ENCODE data around the gene FGD3.

The FGD3 gene

DNA sequence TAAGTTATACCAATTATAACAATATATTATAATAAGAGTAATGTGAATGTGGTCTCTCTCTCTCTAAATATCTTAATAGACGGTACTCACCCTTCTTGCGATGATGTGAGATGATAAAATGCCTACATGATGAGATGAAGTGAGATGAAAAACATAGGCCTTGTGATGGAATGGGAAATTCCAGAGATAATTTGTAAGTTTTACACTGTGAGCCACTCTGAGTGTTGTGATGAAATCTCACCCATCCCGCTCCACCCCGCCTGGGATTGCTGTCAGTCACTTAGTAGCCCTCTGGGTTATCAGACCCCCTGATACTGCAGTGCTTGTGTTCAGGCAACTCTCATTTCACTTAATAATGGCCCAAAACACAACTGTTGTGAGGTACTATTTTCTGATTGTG is 121.6 kb downstream of the FGD3 start:
- H3K27me3 ChIP-seq (ENCODE audit: control insufficient read depth, insufficient read depth, low read length), result no peaks in the 10 kb centered on the region
- H3K4me3 ChIP-seq (ENCODE audit: low read depth, low read length), result no peak overlapping the region
- H3K36me3 ChIP-seq (ENCODE audit: control insufficient read depth, insufficient read depth, low read length), result no peaks in the 10 kb centered on the region
- no peaks in the 10 kb centered on the region for H3K9me3 ChIP-seq (ENCODE audit: control insufficient read depth, insufficient read depth, low read depth, low read length)
- no peaks in the 10 kb centered on the region; the same call in 1 of the 2 replicates for H3K4me1 ChIP-seq (ENCODE audit: control insufficient read depth, insufficient read depth, low read length)
- no peak overlapping the region for H3K9ac ChIP-seq (ENCODE audit: low read length)
- H3K27ac ChIP-seq (ENCODE audit: low read depth, low read length), result no peak overlapping the region

DNA sequence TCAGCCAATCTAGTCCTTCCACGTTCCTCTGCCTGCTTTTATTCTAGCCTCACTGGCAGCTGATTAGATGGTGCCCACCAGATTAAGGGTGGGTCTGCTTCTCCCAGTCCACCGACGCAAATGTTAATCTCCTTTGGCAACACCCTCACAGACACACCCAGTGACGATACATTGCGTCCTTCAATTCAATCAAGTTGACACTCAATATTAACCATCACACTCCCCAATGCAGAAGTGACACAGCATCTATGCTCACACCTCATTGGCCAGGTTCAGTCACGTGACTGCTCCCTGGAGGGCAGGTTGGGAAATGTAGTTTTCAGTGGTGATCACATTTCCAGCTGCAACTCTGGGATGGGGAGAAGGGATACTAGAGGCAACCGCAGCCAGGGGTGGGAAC is 124.1 kb downstream of the FGD3 start:
- Histone ChIP-seq H3K9ac (ENCODE audit: low read length) (no peak overlapping the region), H3K36me3 (ENCODE audit: control insufficient read depth, insufficient read depth, low read length) (no peaks in the 10 kb centered on the region), H3K27me3 (ENCODE audit: control insufficient read depth, insufficient read depth, low read length) (no peaks in the 10 kb centered on the region), H3K27ac (ENCODE audit: low read depth, low read length) (no peak overlapping the region), H3K4me3 (ENCODE audit: low read depth, low read length) (no peak overlapping the region), H3K4me1 (ENCODE audit: control insufficient read depth, insufficient read depth, low read length) (no peaks in the 10 kb centered on the region), H3K9me3 (ENCODE audit: control insufficient read depth, insufficient read depth, low read depth, low read length) (no peaks in the 10 kb centered on the region)

DNA sequence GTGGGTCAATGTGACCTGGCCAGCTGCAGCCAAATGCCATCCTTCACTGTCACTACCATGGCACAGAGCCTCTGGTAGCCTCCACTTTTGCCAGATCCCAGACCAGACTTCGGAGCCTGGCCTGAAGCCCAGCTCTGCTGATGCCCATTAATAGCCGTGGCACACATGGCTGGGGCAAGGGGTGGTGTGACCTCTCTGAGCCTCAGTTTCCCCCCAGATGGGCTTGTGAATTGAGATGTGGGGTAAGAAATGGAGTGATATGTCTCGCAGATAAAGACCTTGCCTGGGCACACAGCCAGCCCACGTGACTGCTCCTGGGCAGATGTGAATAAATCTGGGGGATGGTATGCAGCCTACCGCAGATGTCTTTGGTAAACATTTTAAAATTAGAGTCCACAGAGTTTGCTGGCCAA is 125.1 kb downstream of the FGD3 start:
- no peaks in the 10 kb centered on the region for H3K4me1 ChIP-seq (ENCODE audit: control insufficient read depth, insufficient read depth, low read length)
- H3K27ac ChIP-seq (ENCODE audit: low read depth, low read length), result no peak overlapping the region

DNA sequence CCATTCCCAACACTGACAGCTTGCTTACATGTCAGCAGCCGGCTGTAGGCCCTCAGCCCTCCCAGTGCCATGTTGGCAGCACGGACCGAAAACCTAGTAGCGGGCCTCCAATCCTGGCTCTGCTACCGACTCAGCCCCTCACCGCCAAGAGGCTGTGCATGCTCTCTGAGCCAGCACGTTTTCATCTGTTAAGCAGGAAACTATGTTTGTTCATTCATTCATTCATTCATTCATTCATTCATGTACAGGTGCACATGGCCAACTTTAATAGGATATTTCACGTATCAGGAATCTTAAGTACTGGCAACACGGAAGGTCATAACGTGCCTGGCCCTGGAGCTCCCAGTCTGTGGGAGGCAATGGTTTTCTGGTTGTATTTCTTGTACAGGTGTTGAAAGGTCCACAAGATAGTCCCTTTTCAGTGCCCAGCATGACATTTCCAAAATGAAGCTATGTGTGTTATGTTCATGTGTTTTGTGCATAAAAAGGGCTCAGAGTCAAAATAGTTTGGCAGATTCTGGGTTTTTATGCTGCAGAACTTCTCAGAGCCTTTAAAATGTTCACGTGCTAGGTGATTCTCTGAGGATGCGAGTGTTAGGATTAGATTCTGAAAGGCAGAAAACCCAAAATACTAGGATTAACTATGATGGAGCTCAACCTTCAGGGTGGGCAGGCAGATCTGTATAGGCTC is 128.9 kb downstream of the FGD3 start:
- Histone ChIP-seq H3K36me3 (ENCODE audit: control insufficient read depth, insufficient read depth, low read length) (no peaks in the 10 kb centered on the region), H3K4me1 (ENCODE audit: control insufficient read depth, insufficient read depth, low read length) (no peaks in the 10 kb centered on the region), H3K9ac (ENCODE audit: low read length) (no peak overlapping the region), H3K27ac (ENCODE audit: low read depth, low read length) (no peak overlapping the region), H3K27me3 (ENCODE audit: control insufficient read depth, insufficient read depth, low read length) (no peaks in the 10 kb centered on the region), H3K4me3 (ENCODE audit: low read depth, low read length) (no peak overlapping the region), H3K9me3 (ENCODE audit: control insufficient read depth, insufficient read depth, low read depth, low read length) (no peaks in the 10 kb centered on the region)

More for the DNA sequence above, 125.1 kb downstream of the FGD3 start:
- H3K9me3 ChIP-seq (ENCODE audit: control insufficient read depth, insufficient read depth, low read depth, low read length), result no peaks in the 10 kb centered on the region
- no peak overlapping the region for H3K9ac ChIP-seq (ENCODE audit: low read length)
- H3K36me3 ChIP-seq (ENCODE audit: control insufficient read depth, insufficient read depth, low read length), result no peaks in the 10 kb centered on the region
- H3K4me3 ChIP-seq (ENCODE audit: low read depth, low read length), result no peak overlapping the region
- H3K27me3 ChIP-seq (ENCODE audit: control insufficient read depth, insufficient read depth, low read length), result no peaks in the 10 kb centered on the region

DNA sequence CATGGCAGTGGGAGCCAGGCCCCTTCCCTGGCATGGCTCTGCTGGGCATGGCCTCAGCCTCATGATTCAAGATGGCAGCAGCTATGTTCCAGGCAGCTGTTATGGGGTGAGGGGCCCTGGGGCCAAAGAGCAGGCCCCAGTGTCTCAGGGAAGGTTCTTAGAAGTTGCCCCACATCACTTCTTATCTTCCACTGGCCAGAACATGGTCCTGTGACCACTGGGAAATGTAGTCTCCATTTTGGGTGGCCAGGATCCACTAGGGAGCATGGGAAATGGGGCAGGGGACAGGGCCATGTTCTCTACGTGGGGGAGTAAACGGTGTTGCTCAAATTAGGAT is 129.4 kb downstream of the FGD3 start:
- Histone ChIP-seq H3K27ac (ENCODE audit: low read depth, low read length) (no peak overlapping the region), H3K4me1 (ENCODE audit: control insufficient read depth, insufficient read depth, low read length) (no peaks in the 10 kb centered on the region), H3K36me3 (ENCODE audit: control insufficient read depth, insufficient read depth, low read length) (no peaks in the 10 kb centered on the region), H3K4me3 (ENCODE audit: low read depth, low read length) (no peak overlapping the region), H3K9me3 (ENCODE audit: control insufficient read depth, insufficient read depth, low read depth, low read length) (no peaks in the 10 kb centered on the region), H3K9ac (ENCODE audit: low read length) (no peak overlapping the region), H3K27me3 (ENCODE audit: control insufficient read depth, insufficient read depth, low read length) (no peaks in the 10 kb centered on the region)

DNA sequence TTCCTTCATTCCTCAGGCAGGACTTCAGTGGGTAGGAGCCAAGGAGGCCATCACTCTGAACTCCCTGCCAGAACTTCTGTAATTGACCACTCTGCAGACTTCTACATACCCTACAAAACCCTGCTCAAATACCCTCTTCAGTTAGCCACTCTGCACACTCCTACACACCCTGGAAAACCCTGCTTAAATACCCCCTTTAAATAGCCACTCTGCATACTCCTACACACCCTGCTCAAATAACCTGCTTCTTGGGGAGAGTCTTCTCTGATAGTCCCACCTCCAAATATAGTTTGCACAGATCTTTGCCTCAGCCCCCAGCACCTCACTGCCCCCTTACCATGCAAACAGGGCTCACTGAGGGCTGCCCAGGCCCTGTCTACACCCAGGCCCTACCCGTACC is 130.0 kb downstream of the FGD3 start:
- H3K27ac ChIP-seq (ENCODE audit: low read depth, low read length), result no peak overlapping the region
- H3K27me3 ChIP-seq (ENCODE audit: control insufficient read depth, insufficient read depth, low read length), result no peaks in the 10 kb centered on the region
- no peak overlapping the region for H3K4me3 ChIP-seq (ENCODE audit: low read depth, low read length)
- H3K9ac ChIP-seq (ENCODE audit: low read length), result no peak overlapping the region
- no peaks in the 10 kb centered on the region for H3K36me3 ChIP-seq (ENCODE audit: control insufficient read depth, insufficient read depth, low read length)
- H3K4me1 ChIP-seq (ENCODE audit: control insufficient read depth, insufficient read depth, low read length), result no peaks in the 10 kb centered on the region
- no peaks in the 10 kb centered on the region for H3K9me3 ChIP-seq (ENCODE audit: control insufficient read depth, insufficient read depth, low read depth, low read length)

DNA sequence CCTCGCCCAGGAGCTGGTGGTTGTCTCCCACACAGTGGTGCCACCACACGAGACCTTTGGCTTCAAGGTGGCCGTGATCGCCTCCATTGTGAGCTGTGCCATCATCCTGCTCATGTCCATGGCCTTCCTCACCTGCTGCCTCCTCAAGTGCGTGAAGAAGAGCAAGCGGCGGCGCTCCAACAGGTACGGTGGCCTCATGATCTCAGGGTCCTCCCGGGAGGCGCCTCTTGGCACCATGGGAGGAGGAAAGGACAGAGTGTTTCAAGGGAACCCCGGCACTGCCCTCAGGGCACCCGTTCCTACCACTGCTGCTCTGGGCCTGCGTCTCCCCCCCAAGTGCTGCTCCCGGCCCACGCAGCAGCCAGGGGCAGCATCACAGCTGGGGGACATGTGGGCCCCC is 130.5 kb downstream of the FGD3 start:
- H3K4me1 ChIP-seq (ENCODE audit: control insufficient read depth, insufficient read depth, low read length), result peaks cover 2% of the 10 kb centered on the region; the same call in 1 of the 2 replicates
- H3K9me3 ChIP-seq (ENCODE audit: control insufficient read depth, insufficient read depth, low read depth, low read length), result no peaks in the 10 kb centered on the region
- H3K9ac ChIP-seq (ENCODE audit: low read length), result no peak overlapping the region
- no peak overlapping the region for H3K27ac ChIP-seq (ENCODE audit: low read depth, low read length)
- H3K4me3 ChIP-seq (ENCODE audit: low read depth, low read length), result no peak overlapping the region
- no peaks in the 10 kb centered on the region for H3K36me3 ChIP-seq (ENCODE audit: control insufficient read depth, insufficient read depth, low read length)
- H3K27me3 ChIP-seq (ENCODE audit: control insufficient read depth, insufficient read depth, low read length), result no peaks in the 10 kb centered on the region

DNA sequence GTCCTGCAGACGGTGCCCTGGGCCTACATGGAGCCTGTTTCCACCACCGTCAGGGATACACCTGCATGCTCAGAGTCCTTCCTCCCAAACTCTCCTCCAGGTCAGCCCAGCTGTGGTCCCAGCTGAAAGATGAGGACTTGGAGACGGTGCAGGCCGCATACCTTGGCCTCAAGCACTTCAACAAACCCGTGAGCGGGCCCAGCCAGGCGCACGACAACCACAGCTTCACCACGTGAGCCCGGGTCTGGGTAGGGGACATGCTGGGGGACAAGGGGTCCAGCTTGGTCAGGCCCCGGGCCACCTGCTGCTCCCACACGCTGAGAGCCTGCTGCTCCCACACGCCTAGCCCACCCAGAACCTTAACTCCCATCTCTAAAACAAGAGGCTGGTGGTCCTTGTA is 132.0 kb downstream of the FGD3 start:
- Histone ChIP-seq H3K27me3 (ENCODE audit: control insufficient read depth, insufficient read depth, low read length) (no peaks in the 10 kb centered on the region), H3K36me3 (ENCODE audit: control insufficient read depth, insufficient read depth, low read length) (no peaks in the 10 kb centered on the region), H3K4me1 (ENCODE audit: control insufficient read depth, insufficient read depth, low read length) (peaks cover 7% of the 10 kb centered on the region; the same call in 1 of the 2 replicates), H3K9me3 (ENCODE audit: control insufficient read depth, insufficient read depth, low read depth, low read length) (no peaks in the 10 kb centered on the region), H3K9ac (ENCODE audit: low read length) (no peak overlapping the region), H3K4me3 (ENCODE audit: low read depth, low read length) (no peak overlapping the region), H3K27ac (ENCODE audit: low read depth, low read length) (no peak overlapping the region)

DNA sequence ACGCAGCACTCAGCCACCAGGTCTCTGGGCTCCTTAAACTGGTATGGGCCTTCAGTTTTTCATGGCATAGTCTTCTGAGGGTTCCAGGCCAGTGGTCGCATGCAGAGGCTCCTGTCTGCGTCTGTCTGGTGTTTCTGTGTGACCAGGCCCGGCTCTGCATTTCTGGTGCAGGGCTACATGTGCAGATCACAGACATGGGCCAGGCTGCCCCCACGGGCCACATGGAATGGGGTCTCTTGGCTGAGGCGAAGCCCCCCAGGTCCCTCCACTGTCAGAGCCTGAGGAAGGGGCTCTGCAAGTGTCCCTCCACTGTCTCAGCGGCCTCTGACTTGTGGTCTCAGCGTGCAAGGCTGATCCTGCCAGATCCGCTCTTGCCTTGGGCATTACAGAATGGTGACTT is 133.1 kb downstream of the FGD3 start:
- Histone ChIP-seq H3K9me3 (ENCODE audit: control insufficient read depth, insufficient read depth, low read depth, low read length) (peaks cover under 1% of the 10 kb centered on the region; the same call in 1 of the 2 replicates), H3K27me3 (ENCODE audit: control insufficient read depth, insufficient read depth, low read length) (no peaks in the 10 kb centered on the region), H3K9ac (ENCODE audit: low read length) (no peak overlapping the region), H3K4me1 (ENCODE audit: control insufficient read depth, insufficient read depth, low read length) (peaks cover 7% of the 10 kb centered on the region; the same call in 1 of the 2 replicates), H3K27ac (ENCODE audit: low read depth, low read length) (no peak overlapping the region), H3K36me3 (ENCODE audit: control insufficient read depth, insufficient read depth, low read length) (peaks cover 3% of the 10 kb centered on the region; the same call in 1 of the 2 replicates), H3K4me3 (ENCODE audit: low read depth, low read length) (no peak overlapping the region)

DNA sequence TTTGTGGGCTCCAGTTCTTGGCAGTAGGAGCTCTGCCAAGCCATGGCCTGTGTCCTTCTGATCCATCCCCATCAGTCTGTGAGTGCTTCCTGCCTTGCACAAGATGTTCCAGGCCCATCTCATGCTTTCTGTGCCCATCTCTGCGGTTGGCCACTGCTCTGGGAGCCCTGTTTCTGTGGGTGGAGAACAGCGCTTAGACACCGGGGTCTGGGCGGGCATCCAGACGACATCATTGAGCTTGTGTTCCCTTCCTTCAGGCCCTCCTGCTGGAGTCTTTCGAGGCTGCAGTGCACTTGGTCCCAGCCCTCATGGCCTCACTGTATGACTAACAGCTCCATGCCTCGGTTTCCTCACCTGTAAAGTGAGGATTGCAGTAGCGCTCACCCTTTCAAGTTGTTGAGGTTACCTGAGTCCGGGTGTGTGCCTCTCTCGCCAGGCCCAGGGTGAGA is 133.8 kb downstream of the FGD3 start:
- Histone ChIP-seq H3K4me1 (ENCODE audit: control insufficient read depth, insufficient read depth, low read length) (peaks cover 7% of the 10 kb centered on the region; the same call in 1 of the 2 replicates), H3K9me3 (ENCODE audit: control insufficient read depth, insufficient read depth, low read depth, low read length) (peaks cover 5% of the 10 kb centered on the region)

DNA sequence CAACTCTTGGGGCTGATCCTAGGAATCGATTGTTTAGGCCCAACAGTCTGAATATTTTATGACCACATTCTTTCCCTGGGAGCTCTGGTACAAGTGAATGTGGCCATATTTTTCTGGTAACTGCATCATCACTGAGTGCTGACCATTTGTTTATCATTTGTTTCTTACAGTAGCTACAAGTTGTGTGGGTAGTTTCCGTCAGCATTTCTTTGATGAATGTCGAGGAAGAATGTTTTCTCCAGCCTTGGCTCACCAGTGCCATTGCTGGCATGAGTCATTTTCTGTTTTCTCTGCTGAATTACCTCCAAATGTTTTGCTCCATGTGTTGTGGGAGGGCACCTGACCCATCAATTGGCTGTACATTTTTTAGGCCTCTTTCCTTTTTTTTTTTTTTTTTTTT is 134.6 kb downstream of the FGD3 start:
- Histone ChIP-seq H3K27ac (ENCODE audit: low read depth, low read length) (no peak overlapping the region), H3K9ac (ENCODE audit: low read length) (no peak overlapping the region), H3K27me3 (ENCODE audit: control insufficient read depth, insufficient read depth, low read length) (no peaks in the 10 kb centered on the region), H3K36me3 (ENCODE audit: control insufficient read depth, insufficient read depth, low read length) (peaks cover 12% of the 10 kb centered on the region; the same call in 1 of the 2 replicates), H3K4me1 (ENCODE audit: control insufficient read depth, insufficient read depth, low read length) (peaks cover 7% of the 10 kb centered on the region; the same call in 1 of the 2 replicates), H3K9me3 (ENCODE audit: control insufficient read depth, insufficient read depth, low read depth, low read length) (peaks cover 5% of the 10 kb centered on the region), H3K4me3 (ENCODE audit: low read depth, low read length) (no peak overlapping the region)

More for the DNA sequence above, 133.8 kb downstream of the FGD3 start:
- Histone ChIP-seq H3K4me3 (ENCODE audit: low read depth, low read length) (no peak overlapping the region), H3K27ac (ENCODE audit: low read depth, low read length) (no peak overlapping the region), H3K36me3 (ENCODE audit: control insufficient read depth, insufficient read depth, low read length) (peaks cover 7% of the 10 kb centered on the region; the same call in 1 of the 2 replicates), H3K27me3 (ENCODE audit: control insufficient read depth, insufficient read depth, low read length) (no peaks in the 10 kb centered on the region), H3K9ac (ENCODE audit: low read length) (no peak overlapping the region)
